Activated naive CD4-positive, alpha-beta T cell treated with anti-CD3 and anti-CD28 coated beads, Interleukin-2, amount 50 U/mL, for 16 hours (primary cell): ENCODE measurements around the gene PRIMA1.

Source experiments
- DNase-seq: peaks from one replicate; pipeline ENCODE4 v3.0.0-alpha.2; 2020

PRIMA1 gene

GRCh38 chr14:93727917-93728650 is 60.2 kb downstream of the PRIMA1 start:
- no peak for DNase-seq

DNA sequence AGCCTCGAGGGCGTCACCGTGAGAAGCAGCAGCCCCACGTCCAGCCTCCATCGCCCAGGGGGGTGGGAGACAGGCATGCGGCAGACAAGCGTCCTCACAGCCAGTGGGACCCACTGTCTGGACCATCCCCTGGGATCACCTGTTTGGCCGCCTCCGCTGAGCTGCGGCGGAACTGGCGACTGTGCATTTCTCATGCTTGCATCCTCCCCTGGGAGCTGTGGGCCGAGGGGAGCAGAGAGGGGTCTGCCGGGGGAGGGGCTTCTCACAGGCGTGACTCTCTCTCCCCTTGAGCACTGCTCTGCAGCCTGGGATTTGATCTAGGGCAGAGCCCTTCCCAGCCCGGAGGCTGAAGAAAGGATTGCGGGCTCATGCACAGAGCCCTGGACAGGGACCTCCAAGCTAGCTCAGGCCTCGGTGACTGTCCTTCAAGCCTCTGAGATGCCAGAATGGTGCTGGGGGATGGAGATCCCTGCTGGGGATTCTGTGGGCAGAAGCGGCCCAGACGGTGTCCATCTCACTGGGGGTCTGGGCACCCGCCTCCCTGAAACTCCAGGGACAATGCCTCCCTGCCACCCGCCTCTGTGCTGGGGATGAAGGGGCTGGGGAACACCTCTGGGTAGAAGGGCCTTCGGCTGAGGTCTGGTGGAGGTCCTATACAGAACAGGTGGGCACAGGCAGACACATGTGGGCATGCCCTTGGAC is 61.1 kb downstream of the PRIMA1 start:
- DNase-seq = no peak

DNA sequence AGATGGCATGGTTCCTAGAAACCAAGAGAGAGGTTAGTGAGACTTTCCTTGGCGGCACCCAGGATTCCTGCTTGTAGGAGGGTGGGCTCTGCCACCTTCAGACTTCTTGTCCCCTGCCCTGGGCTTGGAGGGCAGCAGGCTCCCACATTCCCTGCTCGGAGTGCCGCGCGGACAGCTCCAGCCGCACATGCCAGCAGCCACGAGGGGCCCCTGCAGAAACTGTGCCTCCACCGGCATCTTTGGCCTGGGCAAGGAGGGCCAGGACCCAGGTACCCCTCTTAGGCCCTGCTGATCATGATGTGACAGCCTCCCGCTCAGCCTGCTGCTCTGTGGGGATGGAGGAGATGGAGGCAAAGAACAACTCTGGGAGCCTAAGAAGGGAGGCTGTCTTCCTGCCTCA is 62.3 kb downstream of the PRIMA1 start:
- no peak for DNase-seq

DNA sequence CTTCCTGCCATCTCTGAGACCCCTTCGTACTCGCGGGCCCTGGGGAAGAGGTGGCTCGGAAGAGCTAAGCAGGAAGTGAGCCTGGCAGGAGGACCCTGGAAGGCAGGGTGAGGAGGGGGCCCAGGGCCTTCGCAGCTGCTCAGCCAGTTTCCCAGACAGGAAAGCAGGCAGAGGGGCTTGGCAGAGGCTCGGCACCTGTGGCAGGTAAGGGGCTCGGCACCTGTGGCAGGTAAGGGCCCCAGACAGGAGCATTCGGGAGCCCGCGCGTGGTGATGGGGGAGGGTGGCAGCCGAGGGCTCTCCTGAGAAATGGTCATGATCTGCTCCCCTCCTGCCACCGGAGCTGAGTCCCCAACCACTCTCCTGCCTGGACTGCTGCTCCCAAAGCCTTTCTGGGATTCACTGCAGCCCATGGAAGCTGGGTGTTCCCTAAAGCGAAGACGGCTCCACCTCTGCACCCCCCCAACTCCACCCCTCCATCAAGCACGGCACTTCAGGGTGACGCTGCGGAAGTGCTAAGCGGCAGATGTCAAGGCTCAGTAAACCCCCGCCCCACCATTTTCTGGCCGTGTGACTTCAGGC is 63.2 kb downstream of the PRIMA1 start:
- DNase-seq = no peak

DNA sequence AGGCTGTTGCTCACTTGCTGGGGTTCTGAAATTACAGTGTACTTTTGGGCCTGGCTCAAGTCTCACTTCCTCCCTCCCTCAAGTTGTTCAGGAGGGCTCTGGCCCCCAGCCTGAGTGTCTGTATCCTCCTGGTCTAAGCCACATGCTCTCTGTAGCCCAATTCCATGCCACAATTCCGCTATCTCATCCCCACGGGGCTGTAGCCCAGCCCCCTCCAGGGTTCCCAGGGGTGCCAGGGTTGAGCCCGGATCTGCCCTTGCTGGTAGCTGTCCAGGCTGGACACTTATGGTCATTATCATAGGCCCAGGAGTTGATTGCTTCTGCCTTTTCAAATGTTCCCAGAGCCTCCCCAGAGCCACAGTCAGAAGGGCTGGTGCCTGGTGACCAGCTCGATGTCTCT is 65.3 kb downstream of the PRIMA1 start:
- no peak for DNase-seq

GRCh38 chr14:93720981-93721483 is 67.3 kb downstream of the PRIMA1 start:
- no peak for DNase-seq

GRCh38 chr14:93720076-93720815 is 68.0 kb downstream of the PRIMA1 start:
- no peak for DNase-seq

DNA sequence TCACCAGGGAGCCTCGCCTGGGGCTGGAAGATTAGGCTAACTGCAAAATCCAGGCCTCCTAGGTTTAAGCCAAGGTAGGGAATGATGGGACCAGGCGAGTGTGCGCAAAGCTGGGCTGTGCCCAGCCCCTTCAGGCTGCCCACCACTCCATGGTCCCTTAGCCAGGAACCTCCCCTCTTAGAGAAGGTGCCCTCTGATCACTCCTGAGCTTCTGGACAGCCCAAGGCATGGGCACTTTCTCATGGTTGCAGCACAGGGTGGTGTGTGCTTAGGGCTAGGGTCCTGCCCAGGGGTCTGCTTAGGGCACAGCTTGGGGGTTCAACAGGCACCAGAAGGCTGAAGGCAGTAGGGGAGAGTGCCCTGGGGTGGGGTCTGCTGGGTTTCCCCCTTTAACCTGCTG is 69.0 kb downstream of the PRIMA1 start:
- no peak for DNase-seq

DNA sequence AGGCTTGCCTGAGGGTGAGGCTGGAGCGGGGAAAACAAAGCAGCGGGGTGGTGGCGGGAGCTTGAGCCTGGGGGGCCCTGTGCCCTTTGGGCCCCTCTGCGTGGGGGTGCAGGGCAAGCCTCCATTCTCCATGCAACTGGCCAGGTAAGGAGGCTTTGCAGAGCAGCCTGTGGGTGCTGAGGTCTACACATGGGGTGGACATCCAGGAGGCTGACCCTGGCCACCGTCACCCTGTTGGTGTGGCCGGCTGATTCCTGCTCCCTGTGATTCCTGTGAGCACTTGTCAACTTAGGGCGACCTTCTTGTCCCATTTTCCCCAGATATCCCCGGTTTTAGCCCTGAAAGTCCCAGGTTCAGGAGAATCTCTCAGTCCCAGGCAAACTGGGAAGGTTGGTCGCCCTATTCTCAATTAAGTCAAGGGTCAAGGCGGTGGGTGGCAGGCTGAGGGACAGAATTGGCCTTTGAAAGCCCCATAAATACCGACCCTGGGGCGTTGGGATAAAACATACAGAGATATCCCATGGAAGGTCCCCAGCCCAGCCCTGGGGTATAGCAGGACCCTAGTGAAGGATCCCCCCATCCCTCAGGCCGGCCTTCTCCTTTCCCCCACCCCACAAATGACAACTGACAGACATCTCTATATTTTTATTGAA is 70.5 kb downstream of the PRIMA1 start:
- no peak for DNase-seq

DNA sequence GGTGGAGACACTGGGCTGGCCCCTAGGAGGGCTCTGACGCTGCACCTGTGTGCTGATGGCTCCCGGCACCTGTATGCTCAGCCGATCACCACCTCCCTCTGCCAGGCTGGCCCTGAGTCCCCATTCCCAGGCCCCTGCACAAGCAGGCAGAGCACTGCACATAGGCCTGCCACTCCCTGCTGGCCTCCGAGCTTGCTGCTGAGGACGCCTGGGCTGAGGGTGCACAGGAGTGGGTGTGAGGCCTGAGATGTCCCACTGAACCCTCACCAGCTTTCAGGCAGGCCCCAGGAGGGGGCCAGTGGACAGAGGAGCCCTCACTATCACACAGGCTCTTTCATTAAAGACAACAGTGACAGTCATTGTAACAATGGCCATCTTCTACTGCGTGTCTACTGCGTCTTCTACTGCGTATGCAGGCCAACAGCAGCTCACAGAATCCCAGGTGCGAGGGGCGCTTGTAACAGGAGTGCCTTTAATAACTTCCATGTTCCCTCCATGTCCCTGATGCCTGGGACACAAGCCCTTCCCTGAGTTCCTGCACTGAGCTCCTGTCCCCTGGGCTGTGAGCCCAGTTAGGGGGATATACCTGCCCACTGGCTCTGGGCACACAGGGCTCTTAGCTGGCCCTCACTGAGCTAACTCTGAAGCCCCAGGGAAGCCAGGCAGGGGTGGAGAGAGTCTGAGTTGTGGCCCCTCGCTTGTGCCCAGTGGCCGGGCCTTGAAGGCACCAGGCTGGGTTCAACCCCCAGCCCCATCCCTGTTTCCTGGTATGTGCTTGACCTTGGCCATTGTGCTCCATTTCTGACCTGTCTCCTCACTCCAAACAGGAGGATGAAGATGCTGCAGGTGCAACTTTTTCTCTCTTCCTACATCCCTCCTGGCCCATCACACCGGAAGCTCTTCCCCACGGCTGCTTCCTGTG is 71.3 kb downstream of the PRIMA1 start:
- DNase-seq = no peak

DNA sequence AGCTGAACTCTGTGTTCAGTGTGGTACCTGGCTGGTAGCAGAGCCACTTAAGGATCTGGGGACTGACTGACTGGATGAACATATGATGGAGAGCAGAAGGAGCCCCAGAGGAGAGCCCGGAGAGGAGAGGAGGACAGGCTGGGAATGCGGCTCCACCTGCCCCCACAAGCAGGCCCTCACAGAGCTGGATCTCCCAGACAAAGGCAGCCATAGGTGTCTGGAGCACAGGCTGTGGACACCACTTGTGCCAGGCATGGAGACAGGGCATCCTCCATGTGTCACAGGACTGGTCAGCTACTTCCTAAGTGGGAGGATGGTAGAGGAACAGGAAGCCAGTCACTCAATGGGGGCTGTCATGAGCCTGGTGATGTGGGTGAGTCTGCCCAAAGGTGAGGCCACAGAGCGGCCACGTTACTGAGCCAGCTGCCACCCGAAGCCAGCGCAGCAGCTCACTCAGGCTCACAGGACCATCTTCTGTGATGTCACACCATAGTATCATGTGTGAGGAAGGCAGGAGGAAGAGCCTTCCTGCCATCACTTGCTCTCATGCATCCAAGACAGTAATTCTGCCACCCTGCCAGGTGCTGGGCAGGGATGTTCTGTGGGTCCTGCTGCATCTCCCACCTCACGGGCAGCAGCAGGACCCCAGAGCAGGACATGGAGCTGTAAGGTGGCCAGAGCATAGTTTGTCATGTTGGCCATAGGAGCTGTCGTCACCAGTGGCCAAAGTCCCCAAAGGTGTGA is 72.1 kb downstream of the PRIMA1 start:
- DNase-seq = no peak

DNA sequence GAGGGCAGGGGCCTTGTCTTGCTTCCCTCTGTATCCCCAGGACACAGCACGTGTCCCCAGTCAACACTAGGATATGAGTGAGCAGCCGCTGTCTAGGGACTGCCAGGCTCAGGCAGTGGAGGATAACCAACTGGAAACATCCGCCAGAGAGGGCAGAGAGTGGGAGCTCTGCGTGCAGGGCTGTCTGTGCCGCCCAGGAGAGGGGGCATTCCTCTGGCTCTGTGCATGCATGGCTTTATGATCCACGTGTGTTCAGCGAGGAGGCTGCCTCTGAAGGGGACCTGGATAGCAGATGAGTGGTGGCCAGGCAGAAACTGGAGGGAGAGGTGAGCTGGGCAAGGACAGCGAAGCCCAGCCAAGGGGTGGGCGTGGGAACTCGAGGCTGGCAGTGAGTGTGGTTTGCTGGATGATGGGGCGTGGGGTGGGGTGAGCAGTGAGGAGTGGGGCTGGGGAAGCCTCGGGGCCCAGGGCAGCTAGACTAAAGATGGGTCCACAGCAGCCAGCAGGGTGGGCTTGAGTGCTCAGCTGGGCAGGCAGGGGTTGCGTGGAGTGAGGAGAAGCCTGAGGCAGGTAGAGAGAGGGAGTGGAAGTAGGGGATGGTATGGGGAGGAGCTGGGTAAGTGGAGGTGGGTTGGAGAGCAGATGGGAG is 72.9 kb downstream of the PRIMA1 start:
- no peak for DNase-seq

- no peak for DNase-seq
Observed at GRCh38 chr14:93714605-93715004, 73.7 kb downstream of the PRIMA1 start.

- no peak for DNase-seq
Observed at GRCh38 chr14:93713726-93714405, 74.4 kb downstream of the PRIMA1 start.

- no peak for DNase-seq
Observed at GRCh38 chr14:93712838-93713724, 75.2 kb downstream of the PRIMA1 start.

DNA sequence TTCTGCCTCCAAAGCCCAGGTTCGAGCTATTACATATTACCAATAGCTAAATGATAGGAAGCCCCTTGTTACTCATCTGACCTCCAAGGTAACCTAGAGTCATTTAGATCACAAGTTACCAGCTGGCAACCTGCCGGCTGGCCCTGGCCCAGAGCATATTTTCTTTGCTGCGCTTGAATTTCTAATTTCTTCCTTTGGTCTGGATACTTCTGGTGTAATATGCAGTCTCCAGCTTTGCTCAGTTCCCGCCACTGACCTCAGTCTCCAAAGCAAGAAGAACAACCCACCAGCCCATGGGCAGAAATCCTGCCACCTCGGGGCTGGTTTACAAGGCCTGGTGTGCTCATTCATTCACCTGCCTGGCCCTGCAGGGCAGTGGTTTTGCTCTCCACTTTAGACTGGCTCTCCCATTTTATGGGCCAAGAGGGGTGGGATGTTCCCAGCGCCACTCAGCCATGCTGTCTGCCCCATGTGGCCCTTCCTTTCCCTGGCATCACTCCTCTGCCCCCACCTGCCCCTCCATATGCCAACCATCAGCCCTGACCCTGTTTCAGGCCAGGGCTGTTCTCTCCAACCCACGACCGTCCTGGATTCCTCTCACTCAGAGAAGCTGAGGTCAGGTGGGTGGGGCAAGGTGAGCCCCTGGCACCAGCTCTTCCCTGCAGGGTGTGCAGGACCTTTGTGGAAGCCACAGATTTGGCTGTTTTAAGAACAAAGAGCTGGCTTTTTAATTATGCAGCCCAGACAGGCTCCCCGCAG is 76.0 kb downstream of the PRIMA1 start:
- DNase-seq = no peak

DNA sequence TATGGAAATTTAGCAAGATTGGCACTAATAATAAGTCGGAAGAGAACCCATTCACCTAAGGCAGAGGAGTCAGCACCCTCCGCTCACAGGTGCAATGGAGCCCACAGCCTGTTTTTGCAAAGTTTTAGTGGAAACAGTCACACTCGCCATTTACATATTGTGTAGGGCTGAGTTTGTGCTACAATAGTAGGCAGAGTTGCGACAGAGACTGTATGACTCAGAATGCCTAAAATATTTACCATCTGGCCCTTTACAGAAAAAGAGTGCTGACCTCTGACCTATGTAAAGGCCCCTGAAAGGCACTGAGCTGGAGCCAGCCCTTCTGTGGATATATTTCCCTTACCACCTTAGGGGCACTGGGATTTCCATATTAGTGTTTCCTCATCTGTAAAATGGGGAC is 79.0 kb downstream of the PRIMA1 start:
- DNase-seq = no peak

DNA sequence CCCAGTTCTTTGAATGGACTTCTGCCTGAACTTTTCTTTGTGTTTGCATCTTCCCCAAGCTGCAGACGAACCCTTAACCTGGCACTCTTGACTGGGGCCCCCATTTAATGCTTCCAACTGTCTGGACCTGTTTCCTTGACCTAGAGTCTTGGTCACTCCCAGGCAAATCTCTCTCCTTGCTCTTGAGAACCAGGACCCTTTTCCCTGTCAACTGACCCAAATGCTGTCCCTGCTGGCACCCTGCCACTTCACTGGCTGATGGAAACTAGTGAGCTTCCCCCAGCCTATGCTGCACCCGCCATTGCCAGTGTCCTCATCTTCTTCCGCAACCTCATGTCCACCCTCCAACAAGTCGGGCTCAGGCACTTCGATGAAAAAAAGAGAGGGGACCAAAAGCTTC is 79.5 kb downstream of the PRIMA1 start:
- DNase-seq = no peak
